HepG2 (cell line): ENCODE results near the gene MAPK4. TPM values are rescaled to one million over a fixed set of nuclear protein-coding genes. Genes with fewer than 3 reads are reported as not detected.

Experiments used
- GATAD1 ChIP-seq: IDR thresholded peaks from 2 replicates; pipeline ENCODE4 v1.6.1; 2016; ENCODE audit warnings: missing genetic modification reagents, missing compliant biosample characterization
- KIAA2018 ChIP-seq: sonication (generic); formaldehyde crosslinking; IDR thresholded peaks from 2 replicates; pipeline ENCODE4 v1.5.0; 2020; ENCODE audit warnings: mild to moderate bottlenecking, missing genetic modification reagents, borderline replicate concordance
- ZBTB14 ChIP-seq: sonication (generic); formaldehyde crosslinking; IDR thresholded peaks from 2 replicates; pipeline ENCODE4 v1.4.0; 2020; ENCODE audit warnings: missing genetic modification reagents
- ZFX ChIP-seq: sonication (generic); formaldehyde crosslinking; IDR thresholded peaks from 2 replicates; pipeline ENCODE4 v1.4.0; 2020; ENCODE audit warnings: mild to moderate bottlenecking, low read depth, missing genetic modification reagents, moderate library complexity
- ZNF343 ChIP-seq: sonication (generic); formaldehyde crosslinking; IDR thresholded peaks from 2 replicates; pipeline ENCODE4 v1.4.0; 2020; ENCODE audit warnings: mild to moderate bottlenecking, missing genetic modification reagents
- ZNF512 ChIP-seq: sonication (generic); formaldehyde crosslinking; IDR thresholded peaks from 2 replicates; pipeline ENCODE4 v1.4.0; 2020; ENCODE audit warnings: mild to moderate bottlenecking, missing genetic modification reagents
- polyA plus RNA-seq, 8 experiments: library from polyadenylated mRNA; depleted of rRNA in 3 of 8; stranded (reverse) in 7 of 8; unstranded in 1 of 8; fragments of >200 nt; fragmentation: Illumina TruSeq in 4 of 8; extraction: Trizol in 4 of 8; gene quantifications; 2 replicates each; pipeline versions ENCODE4 v1.2.1 to v1.2.3, GENCODE V29; 2011 to 2016; ENCODE audit warnings: low read depth in 4 of 8, missing spikeins in 1 of 8, mixed read lengths in 1 of 8; ENCODE audit not compliant: insufficient read depth in 1 of 8
- total RNA-seq, 5 experiments: library from RNA; depleted of rRNA; stranded (reverse); fragments of >200 nt; fragmentation: Illumina TruSeq; extraction: Trizol; gene quantifications; 2 replicates each; pipeline ENCODE4 v1.2.3, GENCODE V29; 2016; ENCODE audit warnings: low read depth in 1 of 5

The MAPK4 gene
- total and polyA plus RNA-seq, 2 of the 13 experiments (the other 11 are each of a cell fraction or from before 2014, with no cell fraction given), result not detected

- TF ChIP-seq KIAA2018 (CRISPR knock-in tag) (no peak), ZBTB14 (CRISPR knock-in tag) (no peak), ZNF343 (no peak), GATAD1 (CRISPR knock-in tag) (no peak), ZNF512 (CRISPR knock-in tag) (no peak), ZFX (CRISPR knock-in tag) (no peak)
- TF ChIP-seq, all 625 proteins: peak for 0
Observed at GRCh38 chr18:50647792-50648191, 87.9 kb downstream of the MAPK4 start (continued).
